MM.1S (cell line): ENCODE results near the gene NOVA1.

Source experiments
- DNase-seq: peaks from one replicate; pipeline ENCODE4 v3.0.0-alpha.2; 2015
- H2AFZ ChIP-seq: fragments of 300-600 bp; sonication (generic); 2 replicates; pipeline ENCODE4 v1.6.0; 2016; ENCODE audit warnings: antibody characterized with exemption, low read length
- H3F3A ChIP-seq: fragments of 300-600 bp; sonication (generic); 2 replicates; pipeline ENCODE4 v1.6.1; 2016; ENCODE audit warnings: mild to moderate bottlenecking, antibody characterized with exemption, low read length, moderate library complexity, mixed read lengths; ENCODE audit not compliant: insufficient read depth
- H3K27ac ChIP-seq: fragments of 300-600 bp; sonication (generic); 2 replicates; pipeline ENCODE4 v1.5.1; 2016; ENCODE audit warnings: mild to moderate bottlenecking, low read length
- H3K27me3 ChIP-seq: fragments of 300-600 bp; sonication (generic); replicated peaks from 2 replicates; pipeline ENCODE4 v1.6.0; 2016; ENCODE audit warnings: low read length; ENCODE audit not compliant: insufficient read depth
- H3K36me3 ChIP-seq: fragments of 300-600 bp; sonication (generic); replicated peaks from 2 replicates; pipeline ENCODE4 v1.6.1; 2016; ENCODE audit warnings: mild to moderate bottlenecking, low read length, mixed read lengths; ENCODE audit not compliant: insufficient read depth
- H3K4me1 ChIP-seq: fragments of 300-600 bp; sonication (generic); 2 replicates; pipeline ENCODE4 v1.6.1; 2016; ENCODE audit warnings: low read length, mixed read lengths
- H3K4me2 ChIP-seq: fragments of 300-600 bp; sonication (generic); 2 replicates; pipeline ENCODE4 v1.6.0; 2016; ENCODE audit warnings: low read depth, low read length
- H3K4me3 ChIP-seq: fragments of 300-600 bp; sonication (generic); 2 replicates; pipeline ENCODE4 v1.5.1; 2016; ENCODE audit warnings: low read length, mixed read lengths
- H3K79me2 ChIP-seq: fragments of 300-600 bp; sonication (generic); 2 replicates; pipeline ENCODE4 v1.6.1; 2016; ENCODE audit warnings: mixed run types, low read length, mixed read lengths
- H3K9ac ChIP-seq: fragments of 300-600 bp; sonication (generic); 2 replicates; pipeline ENCODE4 v1.6.1; 2016; ENCODE audit warnings: low read length, mixed read lengths
- H3K9me2 ChIP-seq: fragments of 300-600 bp; sonication (generic); replicated peaks from 2 replicates; pipeline ENCODE4 v1.6.1; 2016; ENCODE audit warnings: mild to moderate bottlenecking, low read length, mixed read lengths; ENCODE audit not compliant: insufficient read depth
- H3K9me3 ChIP-seq: fragments of 300-600 bp; sonication (generic); replicated peaks from 2 replicates; pipeline ENCODE4 v1.6.1; 2016; ENCODE audit warnings: mild to moderate bottlenecking, low read length, mixed read lengths; ENCODE audit not compliant: insufficient read depth
- H4K20me1 ChIP-seq: fragments of 300-600 bp; sonication (generic); 2 replicates; pipeline ENCODE4 v1.6.1; 2016; ENCODE audit warnings: mild to moderate bottlenecking, low read length, moderate library complexity, mixed read lengths; ENCODE audit not compliant: insufficient read depth
- CTCF ChIP-seq: fragments of 300-600 bp; sonication (generic); IDR thresholded peaks from 2 replicates; pipeline ENCODE4 v1.5.1; 2016; ENCODE audit warnings: antibody characterized with exemption, low read length, mixed read lengths
- EZH2 ChIP-seq: fragments of 300-600 bp; sonication (generic); optimal IDR thresholded peaks from 2 replicates; pipeline ENCODE3; 2017; ENCODE audit warnings: low read depth, mild to moderate bottlenecking, antibody characterized with exemption, low read length, mixed read lengths
- EZH2phosphoT487 ChIP-seq: fragments of 300-600 bp; sonication (generic); IDR thresholded peaks from 2 replicates; pipeline ENCODE4 v1.6.1; 2018; ENCODE audit warnings: antibody characterized with exemption, low read length

NOVA1 gene

GRCh38 chr14:26531894-26532293 lies 65.9 kb downstream of the NOVA1 start:
- Histone ChIP-seq H3K4me2 (no peak overlapping the region), H3F3A (no peaks in the 10 kb centered on the region), H4K20me1 (no peaks in the 10 kb centered on the region), H3K9me2 (no peaks in the 10 kb centered on the region), H3K79me2 (no peaks in the 10 kb centered on the region), H2AFZ (no peak overlapping the region), H3K4me1 (no peaks in the 10 kb centered on the region), H3K9me3 (no peaks in the 10 kb centered on the region), H3K27ac (no peak overlapping the region), H3K36me3 (no peaks in the 10 kb centered on the region), H3K9ac (no peak overlapping the region), H3K27me3 (no peaks in the 10 kb centered on the region), H3K4me3 (no peak overlapping the region)
- DNase-seq, result no peak
- TF ChIP-seq CTCF (no peak), EZH2phosphoT487 (no peak), EZH2 (no peak)

GRCh38 chr14:26528415-26529182 lies 69.2 kb downstream of the NOVA1 start:
- Histone ChIP-seq H3K4me1 (no peaks in the 10 kb centered on the region), H3F3A (no peaks in the 10 kb centered on the region), H3K9me2 (no peaks in the 10 kb centered on the region), H3K9ac (no peak overlapping the region), H3K9me3 (no peaks in the 10 kb centered on the region), H3K36me3 (no peaks in the 10 kb centered on the region), H3K27me3 (no peaks in the 10 kb centered on the region), H3K79me2 (no peaks in the 10 kb centered on the region), H3K27ac (no peak overlapping the region), H2AFZ (no peak overlapping the region), H3K4me2 (no peak overlapping the region), H4K20me1 (no peaks in the 10 kb centered on the region), H3K4me3 (no peak overlapping the region)
- no peak for DNase-seq
- no peak for TF ChIP-seq EZH2phosphoT487
- no peak for TF ChIP-seq EZH2
- TF ChIP-seq CTCF, result no peak

GRCh38 chr14:26527095-26527494 lies 70.7 kb downstream of the NOVA1 start:
- no peak overlapping the region for H2AFZ ChIP-seq

More at GRCh38 chr14:26527095-26527494, 70.7 kb downstream of the NOVA1 start:
- Histone ChIP-seq H3K4me2 (no peak overlapping the region), H3K27ac (no peak overlapping the region), H4K20me1 (no peaks in the 10 kb centered on the region), H3K79me2 (no peaks in the 10 kb centered on the region), H3K9me2 (no peaks in the 10 kb centered on the region), H3K27me3 (no peaks in the 10 kb centered on the region), H3F3A (no peaks in the 10 kb centered on the region), H3K9ac (no peak overlapping the region), H3K9me3 (no peaks in the 10 kb centered on the region), H3K36me3 (no peaks in the 10 kb centered on the region), H3K4me3 (no peak overlapping the region), H3K4me1 (no peaks in the 10 kb centered on the region)
- DNase-seq, result no peak
- TF ChIP-seq EZH2phosphoT487 (no peak), EZH2 (no peak), CTCF (no peak)
